ENCODE measurements around the gene ICAM1.

The ICAM1 gene

DNA sequence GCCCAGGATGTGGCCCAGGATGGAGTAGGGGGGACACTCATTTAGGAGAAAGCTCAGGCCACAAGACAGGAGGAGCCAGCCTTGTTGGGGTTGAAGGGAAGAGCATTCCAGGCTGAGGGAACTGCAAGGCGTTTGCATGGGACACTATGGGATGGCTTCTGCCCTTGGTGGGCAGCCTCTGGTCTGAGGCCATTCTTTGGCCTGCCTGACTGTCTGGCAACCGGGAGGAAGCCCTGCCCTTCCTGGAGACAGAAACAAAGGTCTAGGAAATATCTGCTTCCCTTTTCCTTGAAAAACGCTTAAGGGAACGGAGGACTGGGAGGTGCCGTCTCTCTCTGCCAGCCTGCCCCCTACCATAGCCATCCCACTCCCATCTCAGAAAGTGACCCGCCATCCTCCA lies 2.8 kb upstream of the ICAM1 start:
- no peak overlapping the region for H3K4me3 ChIP-seq (ENCODE audit: low read length)
- no peak for DNase-seq (ENCODE audit: low read depth)
- TF ChIP-seq, protein P1, sequence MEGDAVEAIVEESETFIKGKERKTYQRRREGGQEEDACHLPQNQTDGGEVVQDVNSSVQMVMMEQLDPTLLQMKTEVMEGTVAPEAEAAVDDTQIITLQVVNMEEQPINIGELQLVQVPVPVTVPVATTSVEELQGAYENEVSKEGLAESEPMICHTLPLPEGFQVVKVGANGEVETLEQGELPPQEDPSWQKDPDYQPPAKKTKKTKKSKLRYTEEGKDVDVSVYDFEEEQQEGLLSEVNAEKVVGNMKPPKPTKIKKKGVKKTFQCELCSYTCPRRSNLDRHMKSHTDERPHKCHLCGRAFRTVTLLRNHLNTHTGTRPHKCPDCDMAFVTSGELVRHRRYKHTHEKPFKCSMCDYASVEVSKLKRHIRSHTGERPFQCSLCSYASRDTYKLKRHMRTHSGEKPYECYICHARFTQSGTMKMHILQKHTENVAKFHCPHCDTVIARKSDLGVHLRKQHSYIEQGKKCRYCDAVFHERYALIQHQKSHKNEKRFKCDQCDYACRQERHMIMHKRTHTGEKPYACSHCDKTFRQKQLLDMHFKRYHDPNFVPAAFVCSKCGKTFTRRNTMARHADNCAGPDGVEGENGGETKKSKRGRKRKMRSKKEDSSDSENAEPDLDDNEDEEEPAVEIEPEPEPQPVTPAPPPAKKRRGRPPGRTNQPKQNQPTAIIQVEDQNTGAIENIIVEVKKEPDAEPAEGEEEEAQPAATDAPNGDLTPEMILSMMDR (conservative IDR thresholded peaks at IDR 0.05; ENCODE audit: low read depth, low read length): no peak

DNA sequence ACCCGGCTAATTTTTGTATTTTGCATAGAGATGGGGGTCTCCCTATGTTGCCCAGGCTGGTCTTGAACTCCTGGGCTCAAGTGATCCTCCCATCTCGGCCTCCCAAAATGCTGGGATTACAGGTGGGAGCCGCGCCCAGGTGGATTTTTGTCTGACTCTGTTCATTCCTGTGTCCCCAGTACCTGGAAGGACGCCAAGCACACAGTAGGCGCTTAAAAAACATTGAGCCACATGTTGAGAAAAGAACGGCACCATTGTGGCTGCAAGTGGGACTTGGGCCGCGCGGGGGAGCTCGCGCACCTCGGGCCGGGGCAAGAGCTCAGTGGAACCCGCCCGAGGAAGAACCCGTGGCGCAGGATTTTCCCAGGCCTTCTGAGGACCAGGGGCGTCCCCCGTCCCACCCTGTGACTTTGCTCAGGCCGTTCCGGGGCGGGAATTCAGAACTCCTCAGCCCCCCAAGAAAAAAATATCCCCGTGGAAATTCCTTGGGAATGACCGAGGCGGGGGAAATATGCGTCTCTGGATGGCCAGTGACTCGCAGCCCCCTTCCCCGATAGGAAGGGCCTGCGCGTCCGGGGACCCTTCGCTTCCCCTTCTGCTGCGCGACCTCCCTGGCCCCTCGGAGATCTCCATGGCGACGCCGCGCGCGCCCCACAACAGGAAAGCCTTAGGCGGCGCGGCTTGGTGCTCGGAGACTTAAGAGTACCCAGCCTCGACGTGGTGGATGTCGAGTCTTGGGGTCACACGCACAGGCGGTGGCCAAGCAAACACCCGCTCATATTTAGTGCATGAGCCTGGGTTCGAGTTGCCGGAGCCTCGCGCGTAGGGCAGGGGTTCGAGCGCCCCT lies 1.4 kb upstream of the ICAM1 start:
- H3K4me3 ChIP-seq (ENCODE audit: low read length): peak overlapping the region; percentile 43
- DNase-seq (ENCODE audit: low read depth): no peak
- TF ChIP-seq, protein P1 (conservative IDR thresholded peaks at IDR 0.05; ENCODE audit: low read depth, low read length): peak; percentile 92

DNA sequence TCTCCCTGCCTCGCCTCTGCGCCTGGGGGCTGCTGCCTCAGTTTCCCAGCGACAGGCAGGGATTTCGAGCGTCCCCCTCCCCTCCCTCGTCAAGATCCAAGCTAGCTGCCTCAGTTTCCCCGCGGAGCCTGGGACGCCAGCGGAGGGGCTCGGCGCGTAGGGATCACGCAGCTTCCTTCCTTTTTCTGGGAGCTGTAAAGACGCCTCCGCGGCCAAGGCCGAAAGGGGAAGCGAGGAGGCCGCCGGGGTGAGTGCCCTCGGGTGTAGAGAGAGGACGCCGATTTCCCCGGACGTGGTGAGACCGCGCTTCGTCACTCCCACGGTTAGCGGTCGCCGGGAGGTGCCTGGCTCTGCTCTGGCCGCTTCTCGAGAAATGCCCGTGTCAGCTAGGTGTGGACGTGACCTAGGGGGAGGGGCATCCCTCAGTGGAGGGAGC lies 722 bp upstream of the ICAM1 start:
- H3K4me3 ChIP-seq (ENCODE audit: low read length): peak overlapping the region; percentile 43
- TF ChIP-seq, protein P1 (conservative IDR thresholded peaks at IDR 0.05; ENCODE audit: low read depth, low read length): no peak
- DNase-seq (ENCODE audit: low read depth): no peak

DNA sequence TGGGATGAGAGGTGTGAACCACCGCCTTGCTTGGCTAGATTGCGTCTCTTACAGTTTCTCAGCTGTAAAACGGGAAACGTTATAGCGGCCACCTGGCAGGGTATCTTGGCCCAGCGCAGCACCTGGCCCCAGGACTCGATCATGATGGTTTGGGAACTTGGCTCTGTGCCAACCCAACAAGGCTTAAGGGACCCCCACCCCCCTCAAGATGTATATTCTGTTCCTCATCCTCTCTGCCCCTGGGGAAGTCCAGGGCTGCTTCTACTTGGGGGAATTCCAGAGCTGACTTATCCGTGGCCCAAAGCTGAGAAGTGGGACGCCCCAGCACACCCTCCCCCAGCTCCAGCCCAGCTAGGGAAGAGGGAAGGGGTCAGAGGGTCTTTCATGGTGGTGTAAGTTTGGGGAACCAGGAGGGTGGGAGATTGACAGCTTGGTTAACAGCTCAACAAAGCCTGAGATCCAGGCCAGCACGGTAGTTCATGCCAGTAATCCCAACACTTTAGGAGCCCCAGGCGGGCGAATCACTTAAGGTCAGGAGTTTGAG lies 695 bp downstream of the ICAM1 start:
- H3K4me3 ChIP-seq (ENCODE audit: low read length): peak overlapping the region; percentile 43
- DNase-seq (ENCODE audit: low read depth): no peak
- TF ChIP-seq, protein P1 (conservative IDR thresholded peaks at IDR 0.05; ENCODE audit: low read depth, low read length): no peak

DNA sequence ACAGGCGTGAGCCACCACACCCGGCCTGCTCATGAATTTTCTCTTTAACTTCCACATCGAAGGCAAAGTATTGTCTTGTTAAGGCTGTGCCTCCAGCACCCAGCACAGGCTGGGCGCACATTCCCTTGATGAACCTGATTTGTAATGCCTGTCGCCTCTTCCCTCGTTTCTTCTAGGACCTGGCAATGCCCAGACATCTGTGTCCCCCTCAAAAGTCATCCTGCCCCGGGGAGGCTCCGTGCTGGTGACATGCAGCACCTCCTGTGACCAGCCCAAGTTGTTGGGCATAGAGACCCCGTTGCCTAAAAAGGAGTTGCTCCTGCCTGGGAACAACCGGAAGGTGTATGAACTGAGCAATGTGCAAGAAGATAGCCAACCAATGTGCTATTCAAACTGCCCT lies 3.7 kb downstream of the ICAM1 start:
- TF ChIP-seq, protein P1 (conservative IDR thresholded peaks at IDR 0.05; ENCODE audit: low read depth, low read length): no peak
- no peak for DNase-seq (ENCODE audit: low read depth)
- no peak overlapping the region for H3K4me3 ChIP-seq (ENCODE audit: low read length)

DNA sequence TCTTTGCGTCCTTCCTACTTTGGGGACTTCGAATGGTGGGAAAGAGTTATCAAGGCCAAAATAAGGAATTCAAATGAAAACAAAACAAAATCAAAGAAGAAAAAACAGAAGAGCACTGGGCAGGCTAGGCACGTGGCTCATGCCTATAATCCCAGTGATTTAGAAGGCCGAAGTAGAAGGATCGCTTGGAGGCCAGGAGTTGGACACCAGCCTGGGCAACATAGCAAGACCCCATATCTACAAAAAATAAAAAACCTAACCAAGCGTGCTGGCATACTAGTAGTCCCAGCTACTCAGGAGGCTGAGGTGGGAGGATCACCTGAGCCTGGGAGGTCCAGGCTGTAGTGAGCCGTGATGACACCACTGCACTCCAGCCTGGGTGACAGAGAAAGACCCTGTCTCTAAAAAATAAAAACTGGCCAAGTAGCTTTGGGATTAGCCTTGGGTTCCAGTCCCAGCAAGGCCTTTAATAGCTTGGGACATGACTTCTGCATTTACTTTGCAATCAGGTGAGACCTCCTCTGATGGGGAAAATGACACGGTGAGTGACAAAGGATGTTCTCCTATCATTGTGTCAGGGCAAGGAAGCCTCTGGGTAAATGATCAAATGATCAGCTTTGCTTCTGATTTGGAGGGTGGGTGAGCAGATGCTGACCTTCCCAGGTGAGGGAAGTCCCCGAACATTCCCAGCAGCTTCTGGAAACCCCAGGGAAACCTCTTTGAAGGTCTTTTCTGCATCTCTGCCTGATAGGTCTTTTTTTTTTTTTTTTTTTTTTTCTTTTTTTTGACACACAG lies 7.1 kb downstream of the ICAM1 start:
- DNase-seq (ENCODE audit: low read depth): no peak
- TF ChIP-seq, protein P1 (conservative IDR thresholded peaks at IDR 0.05; ENCODE audit: low read depth, low read length): no peak
- no peak overlapping the region for H3K4me3 ChIP-seq (ENCODE audit: low read length)

All from retinal pigment epithelial cell (primary cell).